Heart right ventricle (tissue), 16 donors: Measurements from ENCODE around the gene SUN5. TPM values are rescaled to one million over a fixed set of nuclear protein-coding genes. Genes with fewer than 3 reads are reported as not detected.

Experiments
- ATAC-seq, 8 donors: fragments of 200-7000 bp; cut with Tn5 transposase; one replicate each; pipeline ENCODE4 v1.9.1; 2020; ENCODE audit warnings: mild to moderate bottlenecking in 8 of 8, moderate library complexity in 8 of 8, moderate number of reproducible peaks in 1 of 8
- DNase-seq, 2 donors: peaks; one replicate each; pipeline ENCODE4 v3.0.0-alpha.2; 2020
- H3K27ac ChIP-seq, 10 donors: fragments of 200-600 bp; sonication (generic) in 2 of 10; one replicate each; pipeline versions ENCODE4 v1.5.0 to v1.8.0; 2020 to 2022; ENCODE audit warnings: mild to moderate bottlenecking in 3 of 10
- H3K27me3 ChIP-seq, 7 donors: fragments of 200-600 bp; one replicate each; pipeline ENCODE4 v1.8.0; 2021 to 2022; ENCODE audit warnings: mild to moderate bottlenecking in 2 of 7
- H3K36me3 ChIP-seq, 9 donors: fragments of 200-600 bp; sonication (generic) in 1 of 9; one replicate each; pipeline versions ENCODE4 v1.5.0 to v1.8.0; 2020 to 2022; ENCODE audit warnings: mild to moderate bottlenecking in 2 of 9
- H3K4me1 ChIP-seq, 9 donors: fragments of 200-600 bp; sonication (generic) in 1 of 9; one replicate each; pipeline versions ENCODE4 v1.5.0 to v1.8.0; 2020 to 2022; ENCODE audit warnings: mild to moderate bottlenecking in 4 of 9
- H3K4me3 ChIP-seq, 10 donors: fragments of 200-600 bp; sonication (generic) in 2 of 10; one replicate each; pipeline versions ENCODE4 v1.5.0 to v1.8.0; 2020 to 2022; ENCODE audit warnings: mild to moderate bottlenecking in 7 of 10, moderate library complexity in 2 of 10
- H3K9me3 ChIP-seq, 11 donors: fragments of 200-600 bp in 10 of 11; sonication (generic) in 2 of 11; one replicate each; pipeline versions ENCODE4 v1.5.0 to v1.8.0; 2013 to 2022; ENCODE audit warnings: mild to moderate bottlenecking in 2 of 11, control low read depth in 1 of 11, moderate library complexity in 1 of 11
- WGBS, 2 donors: extraction: QIAGEN DNeasy Blood & Tissue Kit; methylation state at CpG; one replicate each; pipeline ENCODE4 v1.1.7; 2013; ENCODE audit warnings: inconsistent platforms in 1 of 2; 5-methylcytosine and 5-hydroxymethylcytosine counted together
- intact Hi-C, 10 donors: fragments of 100-400 bp; cut with DNase I; formaldehyde crosslinking; loops; one replicate each; pipeline versions ENCODE4 v1.11.1 to v1.14.2; 2022
- polyA plus RNA-seq, 2 donors: library from polyadenylated mRNA; stranded (reverse); fragments of 200-250 nt; gene quantifications; one replicate each; pipeline ENCODE4 v1.2.3, GENCODE V29; 2013
- total RNA-seq, 10 donors: library from RNA; stranded (reverse); fragmentation: NEBNext Ultra II Directional in 3 of 10; extraction: Animal tissue kit (Norgen Biotek cat#: 25700) in 3 of 10; gene quantifications; one replicate each; pipeline versions ENCODE4 v1.2.1 to v1.2.4, GENCODE V29; 2021 to 2023
- TF ChIP-seq, protein P1 (sequence below), 9 donors: fragments of 200-600 bp; sonication (generic) in 2 of 9; IDR thresholded peaks; one replicate each; pipeline versions ENCODE4 v1.5.0 to v1.8.0; 2021 to 2022; ENCODE audit warnings: antibody characterized with exemption in 9 of 9, mild to moderate bottlenecking in 5 of 9, moderate library complexity in 1 of 9
- donor health status: Arrhythmogenic right ventricular cardiomyopathy.
- donor health status: ischemic (EF 13 %, LVEDD 7.1; RV severe dilation, severe dysfunction).
- donor health status: healthy with polysubstance abuse.
- donor health status: DM: no; HTN: yes; CAD: no.
- donor health status: DM: no; HTN: no; CAD: no.
- donor health status: ischemic (EF 25% LVEDD 6.9; RV normal size, moderate dysfunction).
- donor health status: ischemic (EF 25% LVEDD 5.7; RV mildly dilated, moderate dysfunction).
- donor health status: healthy.
- donor health status: DM: yes; HTN: yes; CAD: no.
- donor health status: Ischemic cardiomyopathy.
- donor health status: ischemic (EF 35%, LVEDD 5.7; RV mildly dilated, moderate dysfunction).
- donor health status: nonischemic (EF 11% LVEDD 7.7; RV severe dilation, severe dysfunction).
- donor health status: DM: yes; HTN: yes; CAD: no.
- donor health status: PGD.
- donor health status: ischemic (EF 29% LVEDD 5.4; RV normal size, mild dysfunction).
- donor health status: nonischemic (EF 23%, LVEDD 6.1; RV moderate dilation, normal function).

The SUN5 gene
- total and polyA plus RNA-seq, 12 donors = not detected

DNA sequence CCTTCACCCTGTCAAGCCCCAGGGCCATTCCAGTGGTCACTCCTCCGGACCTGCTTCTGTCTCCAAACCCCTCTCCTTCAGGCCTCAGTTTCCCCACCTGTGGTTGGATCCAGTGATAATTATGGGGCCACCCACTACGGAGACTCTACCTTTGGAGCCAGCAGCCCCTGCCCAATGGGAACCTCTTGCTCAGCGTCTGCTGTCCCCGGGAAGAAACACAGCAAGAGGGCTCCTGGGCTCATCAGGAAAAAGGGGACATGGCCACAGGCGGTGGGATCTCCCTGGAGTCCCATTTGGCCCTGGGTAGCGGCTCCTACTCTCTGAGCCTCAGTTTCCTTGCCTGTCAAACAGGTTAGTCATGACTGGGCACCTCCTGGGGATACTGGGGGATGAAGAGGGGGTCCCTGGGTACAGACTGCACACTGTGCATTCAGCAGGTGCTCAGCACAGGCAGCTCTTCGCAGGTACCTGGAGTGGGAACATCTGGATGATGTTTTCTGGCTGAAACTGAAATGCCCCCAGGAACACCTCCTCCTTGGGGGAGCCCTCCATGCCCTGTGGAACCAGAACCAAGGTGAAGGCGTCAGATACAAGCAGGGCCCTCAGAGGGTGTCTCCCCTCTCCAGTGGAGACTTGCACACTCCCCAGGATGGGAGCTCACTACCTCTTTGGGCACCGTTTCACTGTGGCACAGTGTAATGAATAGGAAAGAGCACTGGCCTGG lies 19.4 kb downstream of the SUN5 start:
- 84 to 89% methylated on average over 9 of the region's 9 CpGs for WGBS, 2 donors
- intact Hi-C loops = no loop called here

DNA sequence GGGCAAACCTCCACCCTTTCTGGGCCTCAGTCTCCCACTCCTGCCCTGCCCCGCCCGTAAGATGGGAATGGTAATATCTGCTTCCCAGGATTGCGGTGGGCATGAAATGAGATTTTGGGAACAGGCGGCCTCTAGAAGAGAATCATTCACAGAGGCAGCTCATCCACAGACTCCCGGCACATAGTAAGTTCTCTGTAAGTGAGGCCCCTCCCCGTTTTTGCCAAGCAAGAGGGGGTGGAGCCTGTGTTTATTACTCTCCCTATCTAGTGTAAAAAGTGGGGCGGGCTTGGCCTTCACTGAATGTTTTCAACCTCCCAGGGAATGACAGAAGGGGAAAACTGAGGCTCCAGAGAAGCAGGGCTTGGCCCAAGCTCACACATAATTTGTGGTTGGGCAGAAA lies 20.0 kb downstream of the SUN5 start:
- peaks cover 0 to 7% (median 0%) of the 10 kb centered on the region in 9 donors for H3K4me1 ChIP-seq
- TF ChIP-seq, protein P1, sequence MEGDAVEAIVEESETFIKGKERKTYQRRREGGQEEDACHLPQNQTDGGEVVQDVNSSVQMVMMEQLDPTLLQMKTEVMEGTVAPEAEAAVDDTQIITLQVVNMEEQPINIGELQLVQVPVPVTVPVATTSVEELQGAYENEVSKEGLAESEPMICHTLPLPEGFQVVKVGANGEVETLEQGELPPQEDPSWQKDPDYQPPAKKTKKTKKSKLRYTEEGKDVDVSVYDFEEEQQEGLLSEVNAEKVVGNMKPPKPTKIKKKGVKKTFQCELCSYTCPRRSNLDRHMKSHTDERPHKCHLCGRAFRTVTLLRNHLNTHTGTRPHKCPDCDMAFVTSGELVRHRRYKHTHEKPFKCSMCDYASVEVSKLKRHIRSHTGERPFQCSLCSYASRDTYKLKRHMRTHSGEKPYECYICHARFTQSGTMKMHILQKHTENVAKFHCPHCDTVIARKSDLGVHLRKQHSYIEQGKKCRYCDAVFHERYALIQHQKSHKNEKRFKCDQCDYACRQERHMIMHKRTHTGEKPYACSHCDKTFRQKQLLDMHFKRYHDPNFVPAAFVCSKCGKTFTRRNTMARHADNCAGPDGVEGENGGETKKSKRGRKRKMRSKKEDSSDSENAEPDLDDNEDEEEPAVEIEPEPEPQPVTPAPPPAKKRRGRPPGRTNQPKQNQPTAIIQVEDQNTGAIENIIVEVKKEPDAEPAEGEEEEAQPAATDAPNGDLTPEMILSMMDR (IDR thresholded peaks at IDR 0.05) = no peak
- ATAC-seq (no peak), DNase-seq (no peak)
- intact Hi-C loops = no loop called here
- no peak overlapping the region for H3K27ac ChIP-seq
- no peaks in the 10 kb centered on the region for H3K36me3 ChIP-seq
- 61 to 69% methylated on average over 7 of the region's 7 CpGs for WGBS, 2 donors
- no peaks in the 10 kb centered on the region for H3K9me3 ChIP-seq
- H3K4me3 ChIP-seq = no peak overlapping the region
- no peaks in the 10 kb centered on the region for H3K27me3 ChIP-seq

More for the DNA sequence above, 19.4 kb downstream of the SUN5 start:
- no peak for DNase-seq
- no peak for ATAC-seq
- peaks cover 0 to 7% (median 0%) of the 10 kb centered on the region in 9 donors for H3K4me1 ChIP-seq
- H3K27ac ChIP-seq = no peak overlapping the region
- H3K9me3 ChIP-seq = no peaks in the 10 kb centered on the region
- no peak overlapping the region for H3K4me3 ChIP-seq
- H3K36me3 ChIP-seq = no peaks in the 10 kb centered on the region
- H3K27me3 ChIP-seq = no peaks in the 10 kb centered on the region
- TF ChIP-seq, protein P1 (IDR thresholded peaks at IDR 0.05) = no peak

GRCh38 chr20:32983459-32984112 lies 20.6 kb downstream of the SUN5 start:
- Histone ChIP-seq H3K4me3 (no peak overlapping the region), H3K36me3 (no peaks in the 10 kb centered on the region), H3K4me1 (peaks cover 0 to 7% (median 0%) of the 10 kb centered on the region in 9 donors), H3K27ac (peak overlapping the region in 5 of 10 donors; percentile 46 to 75 (median 65)), H3K27me3 (no peaks in the 10 kb centered on the region), H3K9me3 (no peaks in the 10 kb centered on the region)
- TF ChIP-seq, protein P1 (IDR thresholded peaks at IDR 0.05) = no peak
- DNase-seq (no peak), ATAC-seq (no peak)
- intact Hi-C loops = no loop called here
- 84 to 86% methylated on average over 12 of the region's 12 CpGs for WGBS, 2 donors

DNA sequence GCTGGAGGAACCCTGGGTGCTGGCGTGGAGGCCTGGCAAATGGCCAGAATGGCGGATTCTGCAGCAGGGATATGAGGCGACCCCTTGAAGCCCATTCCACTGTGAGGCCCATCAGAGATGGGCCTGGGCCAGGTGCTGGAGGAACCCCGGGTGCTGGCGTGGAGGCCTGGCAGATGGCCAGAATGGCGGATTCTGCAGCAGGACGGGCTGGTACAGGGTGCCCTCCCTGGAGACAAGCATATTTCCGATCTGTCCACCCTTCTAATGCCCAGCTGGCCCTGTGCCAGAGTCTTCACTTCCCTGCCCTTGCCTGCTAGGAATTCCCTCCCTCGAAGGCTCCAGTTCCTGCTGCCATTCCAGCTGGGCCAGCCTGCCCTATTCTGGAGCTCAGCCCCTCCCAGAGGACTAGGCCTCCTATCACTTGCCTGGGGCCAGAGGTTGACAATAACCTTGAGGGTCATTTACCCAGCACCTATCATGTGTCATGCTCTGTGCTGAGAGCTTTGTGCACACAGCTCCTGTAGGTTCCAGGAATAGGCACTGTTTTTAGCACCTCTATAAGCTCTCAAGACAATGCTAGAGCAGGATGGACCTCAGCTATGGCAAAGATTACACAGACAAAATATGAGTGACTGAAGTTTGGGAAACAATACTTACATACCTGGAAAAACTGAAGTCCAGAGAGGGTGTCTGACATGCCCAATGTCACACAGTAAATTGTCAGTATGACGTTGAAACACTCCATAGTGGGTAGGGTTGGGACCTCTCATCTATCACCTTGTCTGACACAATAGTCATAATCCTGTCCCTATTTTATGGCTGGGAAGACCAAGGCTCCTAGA lies 21.4 kb downstream of the SUN5 start:
- WGBS, 2 donors = 33 to 41% methylated on average over 8 to 10 of the region's 10 CpGs

More for the DNA sequence above, 21.4 kb downstream of the SUN5 start:
- Histone ChIP-seq H3K9me3 (no peaks in the 10 kb centered on the region), H3K27ac (peak overlapping the region in 8 of 10 donors; percentile 2 to 75 (median 54)), H3K36me3 (no peaks in the 10 kb centered on the region), H3K4me1 (peaks cover 0 to 7% (median 0%) of the 10 kb centered on the region in 9 donors), H3K4me3 (no peak overlapping the region), H3K27me3 (no peaks in the 10 kb centered on the region)
- TF ChIP-seq, protein P1 (IDR thresholded peaks at IDR 0.05) = no peak
- ATAC-seq = peak; percentile 64 to 93 (median 80)
- DNase-seq = peak; percentile 34 to 35
- intact Hi-C loops = no loop called here
